ENCODE data around the gene PTPRK. TPM values are rescaled to one million over a fixed set of nuclear protein-coding genes. Genes with fewer than 3 reads are reported as not detected.

Gene PTPRK
- total RNA-seq, 4 donors from 2014 or later: 7.3 to 22.9 (median 13.0) TPM

DNA sequence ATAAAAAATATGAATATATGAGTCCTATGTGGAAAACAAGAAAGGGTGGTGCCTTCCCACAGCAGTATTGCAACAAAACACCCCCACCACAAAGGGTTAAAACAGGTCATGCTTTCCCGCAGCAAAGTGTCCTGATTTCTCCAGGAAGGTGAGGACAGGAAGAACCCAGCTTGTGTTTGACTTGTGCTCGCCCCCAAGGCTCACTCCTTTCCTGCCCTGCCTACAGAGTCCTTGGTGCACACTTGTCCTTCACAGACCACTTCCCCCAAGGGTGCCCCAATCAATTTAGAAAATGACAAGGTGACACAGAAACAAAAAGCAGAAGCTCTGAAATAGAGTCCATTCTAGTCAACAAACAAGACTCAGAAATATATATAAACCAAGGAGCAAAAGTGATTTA, 237.4 kb downstream of the PTPRK start:
- Histone ChIP-seq H3K4me1 (peaks cover 6 to 7% of the 10 kb centered on the region in 2 donors), H3K9me3 (no peaks in the 10 kb centered on the region), H3K27ac (no peak overlapping the region), H3K4me3 (no peak overlapping the region), H3K36me3 (no peaks in the 10 kb centered on the region), H3K27me3 (no peaks in the 10 kb centered on the region)
- ATAC-seq (no peak), DNase-seq (no peak)
- intact Hi-C loops (cut with DNase I; ENCODE audit: low total_unique reads): no loop called here
- TF ChIP-seq POLR2A (IDR thresholded peaks at IDR 0.05): no peak
- TF ChIP-seq, protein P1, sequence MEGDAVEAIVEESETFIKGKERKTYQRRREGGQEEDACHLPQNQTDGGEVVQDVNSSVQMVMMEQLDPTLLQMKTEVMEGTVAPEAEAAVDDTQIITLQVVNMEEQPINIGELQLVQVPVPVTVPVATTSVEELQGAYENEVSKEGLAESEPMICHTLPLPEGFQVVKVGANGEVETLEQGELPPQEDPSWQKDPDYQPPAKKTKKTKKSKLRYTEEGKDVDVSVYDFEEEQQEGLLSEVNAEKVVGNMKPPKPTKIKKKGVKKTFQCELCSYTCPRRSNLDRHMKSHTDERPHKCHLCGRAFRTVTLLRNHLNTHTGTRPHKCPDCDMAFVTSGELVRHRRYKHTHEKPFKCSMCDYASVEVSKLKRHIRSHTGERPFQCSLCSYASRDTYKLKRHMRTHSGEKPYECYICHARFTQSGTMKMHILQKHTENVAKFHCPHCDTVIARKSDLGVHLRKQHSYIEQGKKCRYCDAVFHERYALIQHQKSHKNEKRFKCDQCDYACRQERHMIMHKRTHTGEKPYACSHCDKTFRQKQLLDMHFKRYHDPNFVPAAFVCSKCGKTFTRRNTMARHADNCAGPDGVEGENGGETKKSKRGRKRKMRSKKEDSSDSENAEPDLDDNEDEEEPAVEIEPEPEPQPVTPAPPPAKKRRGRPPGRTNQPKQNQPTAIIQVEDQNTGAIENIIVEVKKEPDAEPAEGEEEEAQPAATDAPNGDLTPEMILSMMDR (IDR thresholded peaks at IDR 0.05 in 4 of 5, conservative IDR thresholded peaks at IDR 0.05 in 1 of 5): no peak
- in situ Hi-C loops (cut with MboI; ENCODE audit: low sequenced_read_pairs in 4 of 4): no loop called here

DNA sequence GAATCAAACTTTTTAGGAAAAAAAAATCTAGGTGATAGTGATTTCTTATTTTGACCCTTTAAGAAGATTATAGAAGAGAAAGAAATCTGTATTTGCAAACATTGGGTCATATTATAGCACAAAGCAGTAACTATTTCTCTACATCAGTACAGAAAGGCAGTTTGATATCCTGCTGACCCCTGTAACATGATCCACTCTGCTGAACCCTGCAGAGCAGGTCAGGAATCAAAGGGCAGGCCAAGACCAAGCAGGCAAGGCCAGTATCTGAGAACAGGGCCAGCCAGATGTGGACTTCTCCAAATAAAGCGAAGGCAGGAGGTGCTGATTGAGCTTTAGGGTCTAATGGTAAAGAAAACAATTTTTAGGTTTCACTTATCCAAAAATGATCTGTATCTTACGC, 239.4 kb downstream of the PTPRK start:
- ATAC-seq (no peak), DNase-seq (no peak)
- no peaks in the 10 kb centered on the region for H3K9me3 ChIP-seq
- in situ Hi-C loops (cut with MboI; ENCODE audit: low sequenced_read_pairs in 4 of 4): no loop called here
- no peak overlapping the region for H3K27ac ChIP-seq
- H3K4me1 ChIP-seq: peaks cover 6 to 14% of the 10 kb centered on the region in 2 donors
- H3K27me3 ChIP-seq: no peaks in the 10 kb centered on the region
- TF ChIP-seq POLR2A (IDR thresholded peaks at IDR 0.05): no peak
- TF ChIP-seq, protein P1 (IDR thresholded peaks at IDR 0.05 in 4 of 5, conservative IDR thresholded peaks at IDR 0.05 in 1 of 5): no peak
- intact Hi-C loops (cut with DNase I; ENCODE audit: low total_unique reads): no loop called here
- H3K36me3 ChIP-seq: no peaks in the 10 kb centered on the region
- H3K4me3 ChIP-seq: no peak overlapping the region

DNA sequence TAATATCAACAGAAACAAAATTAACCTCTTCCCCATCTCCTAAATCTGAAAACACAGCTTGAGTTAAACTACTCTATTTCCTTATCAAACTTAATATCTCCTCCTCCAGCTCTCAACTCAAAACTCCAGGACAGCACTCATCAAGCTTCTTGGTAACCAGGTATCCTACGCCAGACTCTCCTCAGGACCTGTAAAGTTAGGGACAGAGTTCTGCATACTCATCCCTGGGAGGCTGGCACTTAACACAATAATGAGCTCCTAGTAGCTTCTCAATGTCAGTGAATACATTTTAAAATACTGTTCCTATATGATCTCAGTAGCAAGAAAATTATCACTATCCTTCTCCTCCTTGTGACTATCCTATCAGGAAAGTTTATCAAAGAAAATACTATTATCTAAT, 240.3 kb downstream of the PTPRK start:
- Histone ChIP-seq H3K27me3 (no peaks in the 10 kb centered on the region), H3K4me3 (no peak overlapping the region), H3K27ac (no peak overlapping the region), H3K9me3 (no peaks in the 10 kb centered on the region), H3K4me1 (peaks cover 6 to 14% of the 10 kb centered on the region in 2 donors), H3K36me3 (no peaks in the 10 kb centered on the region)
- DNase-seq (no peak), ATAC-seq (no peak)
- in situ Hi-C loops (cut with MboI; ENCODE audit: low sequenced_read_pairs in 4 of 4) (no loop called here), intact Hi-C loops (cut with DNase I; ENCODE audit: low total_unique reads) (no loop called here)
- no peak for TF ChIP-seq POLR2A (IDR thresholded peaks at IDR 0.05)
- TF ChIP-seq, protein P1 (IDR thresholded peaks at IDR 0.05 in 4 of 5, conservative IDR thresholded peaks at IDR 0.05 in 1 of 5): no peak

DNA sequence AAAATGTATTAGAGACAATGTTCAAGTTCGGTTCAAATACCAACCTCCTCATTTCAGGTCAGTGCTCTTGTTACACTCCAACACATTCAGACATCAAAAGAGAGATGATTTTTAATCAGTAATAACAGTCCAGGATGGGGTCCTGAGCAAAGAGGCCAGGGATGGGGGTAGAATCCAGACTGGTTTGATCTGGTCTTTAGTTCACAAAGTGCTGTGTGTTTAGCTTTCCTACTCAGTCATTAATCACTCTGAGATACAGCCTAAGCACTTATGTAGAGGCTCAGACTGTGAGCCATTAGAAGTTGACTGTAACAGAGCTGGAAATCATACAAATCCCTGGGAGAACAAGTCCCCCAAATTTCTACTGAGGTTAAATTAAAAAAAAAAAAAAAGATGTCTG, 241.6 kb downstream of the PTPRK start:
- intact Hi-C loops (cut with DNase I; ENCODE audit: low total_unique reads): no loop called here
- Histone ChIP-seq H3K27me3 (no peaks in the 10 kb centered on the region), H3K27ac (no peak overlapping the region), H3K4me3 (no peak overlapping the region), H3K4me1 (peaks cover 0 to 7% of the 10 kb centered on the region in 2 donors), H3K36me3 (no peaks in the 10 kb centered on the region), H3K9me3 (no peaks in the 10 kb centered on the region)
- in situ Hi-C loops (cut with MboI; ENCODE audit: low sequenced_read_pairs in 4 of 4): no loop called here
- ATAC-seq (no peak), DNase-seq (no peak)
- TF ChIP-seq, protein P1 (IDR thresholded peaks at IDR 0.05 in 4 of 5, conservative IDR thresholded peaks at IDR 0.05 in 1 of 5): no peak
- no peak for TF ChIP-seq POLR2A (IDR thresholded peaks at IDR 0.05)

DNA sequence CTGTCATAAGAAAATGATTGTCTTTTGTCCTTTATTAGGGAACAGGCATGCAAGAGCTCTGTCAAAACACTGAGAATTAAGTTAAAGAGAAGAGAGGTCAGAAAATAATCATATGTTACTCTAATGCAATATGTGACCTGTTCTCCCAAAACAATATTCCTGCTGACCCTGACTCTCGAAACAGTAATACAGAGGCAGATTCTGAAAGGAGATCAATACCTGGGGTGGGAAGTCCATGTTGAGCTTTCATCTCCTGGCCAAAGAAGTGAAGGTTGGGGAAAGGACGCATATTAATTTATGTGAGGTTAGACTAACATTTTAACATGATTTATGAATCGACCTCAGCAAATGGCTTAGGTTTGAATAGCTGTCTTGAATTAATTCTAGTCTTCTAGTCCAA, 243.0 kb downstream of the PTPRK start:
- Histone ChIP-seq H3K27ac (no peak overlapping the region), H3K36me3 (no peaks in the 10 kb centered on the region), H3K27me3 (no peaks in the 10 kb centered on the region), H3K9me3 (no peaks in the 10 kb centered on the region), H3K4me3 (no peak overlapping the region), H3K4me1 (peaks cover 0 to 7% of the 10 kb centered on the region in 2 donors)
- in situ Hi-C loops (cut with MboI; ENCODE audit: low sequenced_read_pairs in 4 of 4) (no loop called here), intact Hi-C loops (cut with DNase I; ENCODE audit: low total_unique reads) (no loop called here)
- ATAC-seq (no peak), DNase-seq (no peak)
- TF ChIP-seq, protein P1 (IDR thresholded peaks at IDR 0.05 in 4 of 5, conservative IDR thresholded peaks at IDR 0.05 in 1 of 5): no peak
- TF ChIP-seq POLR2A (IDR thresholded peaks at IDR 0.05): no peak
